ENCODE measurements around the gene RRAS. TPM values are rescaled to one million over a fixed set of nuclear protein-coding genes. Genes with fewer than 3 reads are reported as not detected.
A peak's percentile ranks its signal among the peaks of the same experiment; 100 is the strongest.

RRAS gene
- total and polyA plus RNA-seq, 2 of the 4 experiments (the other 2 are of a cell fraction): 50.2 to 241 TPM

DNA sequence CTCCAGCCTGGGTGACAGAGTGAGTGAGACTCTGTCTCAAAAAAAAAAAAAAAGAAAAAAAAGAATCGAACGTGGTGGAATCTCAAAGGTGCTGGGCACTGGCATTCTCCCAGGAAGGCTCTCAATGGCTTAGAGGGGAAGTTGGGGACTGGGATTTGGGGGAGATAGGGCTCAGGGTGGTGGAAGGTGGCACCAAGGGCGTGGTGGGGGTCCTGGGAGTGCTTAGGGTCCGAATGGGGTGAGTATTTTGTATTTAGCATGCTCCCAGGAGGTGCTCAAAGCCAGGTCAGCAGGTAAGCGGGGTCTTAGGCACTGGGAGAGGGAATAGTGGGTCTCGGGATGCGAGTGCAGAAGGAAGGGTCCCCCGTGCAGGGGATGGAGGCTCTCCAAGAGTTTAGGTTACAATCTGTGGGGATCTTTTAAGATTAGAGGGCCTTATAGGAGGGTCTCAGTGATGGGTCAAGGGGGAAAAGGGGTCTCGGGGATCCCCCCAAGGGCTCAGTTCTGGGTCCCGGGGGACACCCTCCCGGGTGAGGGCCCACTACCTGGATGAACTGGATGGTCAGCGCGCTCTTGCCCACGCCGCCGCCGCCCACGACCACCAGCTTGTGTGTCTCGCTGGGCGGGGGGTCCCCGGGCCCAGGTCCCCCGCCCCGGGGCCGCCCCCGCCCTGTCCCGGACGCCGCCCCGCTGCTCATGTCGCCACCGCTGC lies 386 bp downstream of the RRAS start:
- Histone ChIP-seq H3K4me3 (ENCODE audit: insufficient read depth, low read depth, low read length) (peak overlapping the region; percentile 65), H3K9ac (ENCODE audit: low read depth, low read length) (peak overlapping the region; percentile 76), H3K9me3 (ENCODE audit: control insufficient read depth, insufficient read depth, low read length) (no peaks in the 10 kb centered on the region), H2BK5ac (ENCODE audit: low read depth, low read length, poor library complexity, severe bottlenecking) (peak overlapping the region; percentile 86), H4K5ac (ENCODE audit: low read depth, low read length) (peak overlapping the region; percentile 54), H2AK9ac (replicated peaks; ENCODE audit: low read depth, low read length, poor library complexity) (peak overlapping the region; percentile 99), H2AK5ac (ENCODE audit: low read depth, low read length) (peak overlapping the region; percentile 98), H4K20me1 (ENCODE audit: insufficient read depth, low read length) (peaks cover 11% of the 10 kb centered on the region), H3K14ac (replicated peaks; ENCODE audit: low read depth, low read length) (peak overlapping the region; percentile 94), H3K27me3 (ENCODE audit: control insufficient read depth, insufficient read depth, low read length) (no peaks in the 10 kb centered on the region), H2AFZ (replicated peaks; ENCODE audit: low read length, poor library complexity) (peak overlapping the region; percentile 73), H3K56ac (ENCODE audit: extremely low read depth, insufficient read depth, low read length) (peak overlapping the region; percentile 83), H3K36me3 (ENCODE audit: control insufficient read depth, insufficient read depth, low read length) (peaks cover 14% of the 10 kb centered on the region), H3K4me2 (ENCODE audit: low read depth, low read length) (peak overlapping the region; percentile 91), H4K91ac (ENCODE audit: insufficient read depth, low read depth, low read length) (peak overlapping the region; percentile 92), H2BK15ac (ENCODE audit: low read depth, low read length) (peak overlapping the region; percentile 55; the same call in 1 of the 3 replicates), H3K27ac (ENCODE audit: insufficient read depth, low read length) (peak overlapping the region; percentile 70), H3K4ac (ENCODE audit: low read depth, low read length) (peak overlapping the region; percentile 93), H3K9me1 (ENCODE audit: insufficient read depth, low read length) (peaks cover 8% of the 10 kb centered on the region; the same call in 1 of the 2 replicates), H3K23ac (ENCODE audit: low read depth, low read length) (peak overlapping the region; percentile 87; the same call in 1 of the 2 replicates), H4K8ac (ENCODE audit: low read depth in 2 of 2, low read length in 2 of 2) (peak overlapping the region; percentile 36 to 78; a peak in 2 of 4 replicates), H2BK120ac (ENCODE audit: low read depth, low read length) (peak overlapping the region; percentile 58; the same call in 1 of the 2 replicates), H3K18ac (ENCODE audit: low read depth, low read length) (peak overlapping the region; percentile 34), H3K4me1 (ENCODE audit: control insufficient read depth, insufficient read depth, low read length) (peaks cover 7% of the 10 kb centered on the region), H2BK20ac (ENCODE audit: low read depth, low read length) (peak overlapping the region; percentile 30; the same call in 1 of the 2 replicates), H3K79me1 (ENCODE audit: low read depth in 1 of 2, low read length in 2 of 2) (peaks cover 29 to 70% of the 10 kb centered on the region in 2 experiments; a peak in 3 of 4 replicates)
- DNase-seq (no peak), ATAC-seq (ENCODE audit: low read depth) (no peak)
- intact Hi-C loops (cut with micrococcal nuclease) (loop anchor here (2.0 kb wide), 2 partner anchors 37 to 49 kb away; partner anchors contain the start of genes PRMT1 and PRR12), in situ Hi-C loops (cut with MboI; ENCODE audit: low sequenced_read_pairs) (no loop called here), dilution Hi-C loops (cut with HindIII; ENCODE audit: low sequenced_read_pairs, unreplicated experiment) (no loop called here)
- BruUV-seq (replicated peaks): TSS peak; percentile 58
- POLR2A ChIA-PET (ENCODE audit: unreplicated experiment): interaction anchor here (1.1 kb wide), 1 partner anchor 37 kb away, joined by 7 read pairs; no protein-coding TSS in a partner anchor
- WGBS, 2 experiments (ENCODE audit: extremely low coverage in 2 of 2, insufficient read length in 1 of 2): 6% methylated on average over 15 of the region's 31 CpGs; no CpG with 5 or more reads in 1 of the 2 experiments
- CTCF ChIA-PET: interaction anchor here (0.6 to 2.5 kb wide), 4 partner anchors 9 to 174 kb away, joined by 3 to 7 read pairs (median 4); partner anchors contain the start of gene FUZ
- TF ChIP-seq RFX5 (IDR thresholded peaks at IDR 0.05; ENCODE audit: low read depth, low read length): no peak
- TF ChIP-seq RCOR1 (IDR thresholded peaks at IDR 0.05; ENCODE audit: insufficient replicate concordance, low read length): no peak
- TF ChIP-seq, protein P1, sequence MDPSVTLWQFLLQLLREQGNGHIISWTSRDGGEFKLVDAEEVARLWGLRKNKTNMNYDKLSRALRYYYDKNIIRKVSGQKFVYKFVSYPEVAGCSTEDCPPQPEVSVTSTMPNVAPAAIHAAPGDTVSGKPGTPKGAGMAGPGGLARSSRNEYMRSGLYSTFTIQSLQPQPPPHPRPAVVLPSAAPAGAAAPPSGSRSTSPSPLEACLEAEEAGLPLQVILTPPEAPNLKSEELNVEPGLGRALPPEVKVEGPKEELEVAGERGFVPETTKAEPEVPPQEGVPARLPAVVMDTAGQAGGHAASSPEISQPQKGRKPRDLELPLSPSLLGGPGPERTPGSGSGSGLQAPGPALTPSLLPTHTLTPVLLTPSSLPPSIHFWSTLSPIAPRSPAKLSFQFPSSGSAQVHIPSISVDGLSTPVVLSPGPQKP (IDR thresholded peaks at IDR 0.05; ENCODE audit: borderline replicate concordance, low read depth, low read length): no peak
- no peak for TF ChIP-seq FOS (IDR thresholded peaks at IDR 0.05; ENCODE audit: low read depth, low read length)
- TF ChIP-seq, protein P2, sequence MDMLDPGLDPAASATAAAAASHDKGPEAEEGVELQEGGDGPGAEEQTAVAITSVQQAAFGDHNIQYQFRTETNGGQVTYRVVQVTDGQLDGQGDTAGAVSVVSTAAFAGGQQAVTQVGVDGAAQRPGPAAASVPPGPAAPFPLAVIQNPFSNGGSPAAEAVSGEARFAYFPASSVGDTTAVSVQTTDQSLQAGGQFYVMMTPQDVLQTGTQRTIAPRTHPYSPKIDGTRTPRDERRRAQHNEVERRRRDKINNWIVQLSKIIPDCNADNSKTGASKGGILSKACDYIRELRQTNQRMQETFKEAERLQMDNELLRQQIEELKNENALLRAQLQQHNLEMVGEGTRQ (IDR thresholded peaks at IDR 0.05; ENCODE audit: low read depth, low read length): no peak
- TF ChIP-seq SMC3 (IDR thresholded peaks at IDR 0.05; ENCODE audit: low read depth, low read length): no peak
- no peak for TF ChIP-seq MAFK (IDR thresholded peaks at IDR 0.05; ENCODE audit: low read depth, low read length)
- TF ChIP-seq, protein P3, sequence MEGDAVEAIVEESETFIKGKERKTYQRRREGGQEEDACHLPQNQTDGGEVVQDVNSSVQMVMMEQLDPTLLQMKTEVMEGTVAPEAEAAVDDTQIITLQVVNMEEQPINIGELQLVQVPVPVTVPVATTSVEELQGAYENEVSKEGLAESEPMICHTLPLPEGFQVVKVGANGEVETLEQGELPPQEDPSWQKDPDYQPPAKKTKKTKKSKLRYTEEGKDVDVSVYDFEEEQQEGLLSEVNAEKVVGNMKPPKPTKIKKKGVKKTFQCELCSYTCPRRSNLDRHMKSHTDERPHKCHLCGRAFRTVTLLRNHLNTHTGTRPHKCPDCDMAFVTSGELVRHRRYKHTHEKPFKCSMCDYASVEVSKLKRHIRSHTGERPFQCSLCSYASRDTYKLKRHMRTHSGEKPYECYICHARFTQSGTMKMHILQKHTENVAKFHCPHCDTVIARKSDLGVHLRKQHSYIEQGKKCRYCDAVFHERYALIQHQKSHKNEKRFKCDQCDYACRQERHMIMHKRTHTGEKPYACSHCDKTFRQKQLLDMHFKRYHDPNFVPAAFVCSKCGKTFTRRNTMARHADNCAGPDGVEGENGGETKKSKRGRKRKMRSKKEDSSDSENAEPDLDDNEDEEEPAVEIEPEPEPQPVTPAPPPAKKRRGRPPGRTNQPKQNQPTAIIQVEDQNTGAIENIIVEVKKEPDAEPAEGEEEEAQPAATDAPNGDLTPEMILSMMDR (conservative IDR thresholded peaks at IDR 0.05; ENCODE audit: low read depth, low read length): no peak
- no peak for TF ChIP-seq RAD21 (IDR thresholded peaks at IDR 0.05; ENCODE audit: low read length)
- no peak for TF ChIP-seq MAZ (IDR thresholded peaks at IDR 0.05; ENCODE audit: borderline replicate concordance, low read depth, low read length)
- no peak for TF ChIP-seq NFE2L2 (IDR thresholded peaks at IDR 0.05; ENCODE audit: low read depth, low read length)
- no peak for TF ChIP-seq CEBPB (IDR thresholded peaks at IDR 0.05; ENCODE audit: low read depth, low read length)
- no peak for TF ChIP-seq POLR2A (IDR thresholded peaks at IDR 0.05; ENCODE audit: low read depth, low read length)

All from IMR-90 (cell line).